Thoracic aorta (tissue), 2 donors: Measurements from ENCODE around the gene TAF6L. TPM values are rescaled to one million over a fixed set of nuclear protein-coding genes. Genes with fewer than 3 reads are reported as not detected.
"Not testable (repeated sequence)": the region's sequence is repeated elsewhere in the genome, so short reads cannot be mapped to it uniquely, and the experiment has no call there.

Experiments
- ATAC-seq: fragments of 150-250 bp; one replicate; pipeline ENCODE4 v1.8.0; 2017; ENCODE audit warnings: low read depth; ENCODE audit not compliant: insufficient number of reproducible peaks, low FRiP score
- DNase-seq: peaks from one replicate; pipeline ENCODE4 v3.0.0-alpha.2; 2020; ENCODE audit warnings: low spot score
- H3K27ac ChIP-seq, 2 donors: fragments of 200-600 bp; sonication (generic); 1 replicate in 1 of 2; 2 replicates in 1 of 2; pipeline ENCODE4 v1.5.1; 2016; ENCODE audit warnings: mild to moderate bottlenecking in 2 of 2, moderate library complexity in 2 of 2
- H3K27me3 ChIP-seq: fragments of 200-600 bp; sonication (generic); replicated peaks from 2 replicates; pipeline ENCODE4 v1.6.0; 2016; ENCODE audit warnings: mild to moderate bottlenecking; ENCODE audit not compliant: insufficient read depth
- H3K36me3 ChIP-seq: fragments of 200-600 bp; sonication (generic); one replicate; pipeline ENCODE4 v1.5.1; 2016
- H3K4me1 ChIP-seq, 2 donors: fragments of 200-600 bp; sonication (generic); 1 replicate in 1 of 2; 2 replicates in 1 of 2; pipeline versions ENCODE4 v1.5.1 to v1.6.0; 2016; ENCODE audit warnings: low read depth in 2 of 2, mild to moderate bottlenecking in 1 of 2; ENCODE audit not compliant: control insufficient read depth in 1 of 2
- H3K4me3 ChIP-seq: fragments of 200-600 bp; sonication (generic); 2 replicates; pipeline ENCODE4 v1.5.1; 2016; ENCODE audit warnings: mild to moderate bottlenecking
- H3K9me3 ChIP-seq: fragments of 200-600 bp; sonication (generic); 2 replicates; pipeline ENCODE4 v1.5.1; 2016
- CTCF ChIP-seq: fragments of 200-600 bp; sonication (generic); IDR thresholded peaks from one replicate; pipeline ENCODE4 v1.5.1; 2019; ENCODE audit warnings: antibody characterized with exemption
- total RNA-seq, 2 donors: library from RNA; depleted of rRNA; stranded (reverse); fragments of >200 nt; gene quantifications; one replicate each; pipeline versions ENCODE4 v1.1.0 to v1.2.3, GENCODE V29; 2016

TAF6L gene
- total RNA-seq, 2 donors from 2014 or later: 18.5 to 22.2 TPM

- H3K9me3 ChIP-seq: no peaks in the 10 kb centered on the region
- H3K27me3 ChIP-seq: no peaks in the 10 kb centered on the region
- H3K4me3 ChIP-seq: peak overlapping the region; percentile 72
- peaks cover 3% of the 10 kb centered on the region for H3K36me3 ChIP-seq
- ATAC-seq: no peak
- peak overlapping the region; percentile 89 to 96 for H3K27ac ChIP-seq
- DNase-seq: no peak
- peaks cover 10 to 27% of the 10 kb centered on the region in 2 donors for H3K4me1 ChIP-seq
- no peak for TF ChIP-seq CTCF
These were observed 18.0 kb upstream of the TAF6L start for GRCh38 chr11:62752994-62753735.

- no peak for TF ChIP-seq CTCF
- H3K4me1 ChIP-seq: peaks cover 10 to 27% of the 10 kb centered on the region in 2 donors
- DNase-seq: peak; percentile 96
- no peaks in the 10 kb centered on the region for H3K9me3 ChIP-seq
- peak; percentile 100 for ATAC-seq
- H3K36me3 ChIP-seq: peaks cover 3% of the 10 kb centered on the region
- no peaks in the 10 kb centered on the region for H3K27me3 ChIP-seq
- peak within 1 kb of the TSS; percentile 89 to 96 for H3K27ac ChIP-seq
- H3K4me3 ChIP-seq: peak within 1 kb of the TSS; percentile 72
These were observed 17.2 kb upstream of the TAF6L start, which contains the start of gene ZBTB3 for GRCh38 chr11:62753736-62754603. Gene ZBTB3 (minus strand): TSS chr11:62754160. CDS start chr11:62753664, 496 bp downstream.

GRCh38 chr11:62755086-62755615 is 16.0 kb upstream of the TAF6L start:
- H3K27ac ChIP-seq: no peak overlapping the region
- no peak overlapping the region for H3K4me3 ChIP-seq
- H3K4me1 ChIP-seq: peaks cover 10 to 27% of the 10 kb centered on the region in 2 donors
- ATAC-seq (no peak), DNase-seq (no peak)
- no peak for TF ChIP-seq CTCF
- no peaks in the 10 kb centered on the region for H3K27me3 ChIP-seq
- no peaks in the 10 kb centered on the region for H3K9me3 ChIP-seq
- peaks cover 3% of the 10 kb centered on the region for H3K36me3 ChIP-seq

GRCh38 chr11:62757846-62758788 is 13.1 kb upstream of the TAF6L start:
- no peak overlapping the region for H3K4me3 ChIP-seq
- no peak for DNase-seq
- no peak for ATAC-seq
- H3K27ac ChIP-seq: no peak overlapping the region
- H3K27me3 ChIP-seq: no peaks in the 10 kb centered on the region
- no peaks in the 10 kb centered on the region for H3K9me3 ChIP-seq
- H3K4me1 ChIP-seq: peaks cover 18 to 23% of the 10 kb centered on the region in 2 donors
- TF ChIP-seq CTCF: no peak
- H3K36me3 ChIP-seq: peaks cover 3% of the 10 kb centered on the region

- H3K9me3 ChIP-seq, ATAC-seq, H3K27me3 ChIP-seq, DNase-seq, H3K36me3 ChIP-seq: not testable (repeated sequence)
- H3K4me1 ChIP-seq: peaks cover 12 to 22% of the 10 kb centered on the region in 2 donors
- peak overlapping the region; percentile 94 for H3K4me3 ChIP-seq
- H3K27ac ChIP-seq: peak overlapping the region; percentile 83 to 89
These were observed 10.3 kb upstream of the TAF6L start for GRCh38 chr11:62760867-62761227.
